Measurements from ENCODE around the gene MORC1.

GRCh38 chr3:109161487-109162123 is 43.7 kb upstream of the MORC1 start:
- TF ChIP-seq CTCF (IDR thresholded peaks at IDR 0.05) = no peak
- no peak for TF ChIP-seq POLR2A (IDR thresholded peaks at IDR 0.05)
- TF ChIP-seq EP300 (IDR thresholded peaks at IDR 0.05) = no peak
